Measurements from ENCODE around the gene DAAM1.

DAAM1 gene

GRCh38 chr14:59407246-59408010, 219.0 kb downstream of the DAAM1 start:
- POLR2A ChIA-PET: no interaction called here
- CTCF ChIA-PET: no interaction called here
- DNase-seq (ENCODE audit: extremely low spot score): no peak
- TF ChIP-seq LEF1 (IDR thresholded peaks at IDR 0.05; ENCODE audit: borderline replicate concordance) (no peak), CTBP1 (IDR thresholded peaks at IDR 0.05; ENCODE audit: borderline replicate concordance) (no peak), FOXK2 (IDR thresholded peaks at IDR 0.05) (no peak), HDGF (IDR thresholded peaks at IDR 0.05; ENCODE audit: borderline replicate concordance) (no peak), FOXA1 (IDR thresholded peaks at IDR 0.05) (no peak), L3MBTL2 (conservative IDR thresholded peaks at IDR 0.05) (no peak), SP1 (IDR thresholded peaks at IDR 0.05) (no peak), SUZ12 (IDR thresholded peaks at IDR 0.05) (no peak), BHLHE40 (IDR thresholded peaks at IDR 0.05; ENCODE audit: borderline replicate concordance) (no peak), FOXM1 (IDR thresholded peaks at IDR 0.05; ENCODE audit: borderline replicate concordance) (no peak), ZNF384 (IDR thresholded peaks at IDR 0.05) (no peak), NFRKB (IDR thresholded peaks at IDR 0.05) (no peak), ARNT (IDR thresholded peaks at IDR 0.05) (no peak), ELF4 (IDR thresholded peaks at IDR 0.05) (no peak)
- TF ChIP-seq, protein P1, sequence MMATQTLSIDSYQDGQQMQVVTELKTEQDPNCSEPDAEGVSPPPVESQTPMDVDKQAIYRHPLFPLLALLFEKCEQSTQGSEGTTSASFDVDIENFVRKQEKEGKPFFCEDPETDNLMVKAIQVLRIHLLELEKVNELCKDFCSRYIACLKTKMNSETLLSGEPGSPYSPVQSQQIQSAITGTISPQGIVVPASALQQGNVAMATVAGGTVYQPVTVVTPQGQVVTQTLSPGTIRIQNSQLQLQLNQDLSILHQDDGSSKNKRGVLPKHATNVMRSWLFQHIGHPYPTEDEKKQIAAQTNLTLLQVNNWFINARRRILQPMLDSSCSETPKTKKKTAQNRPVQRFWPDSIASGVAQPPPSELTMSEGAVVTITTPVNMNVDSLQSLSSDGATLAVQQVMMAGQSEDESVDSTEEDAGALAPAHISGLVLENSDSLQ (IDR thresholded peaks at IDR 0.05): no peak

- POLR2A ChIA-PET: no interaction called here
- CTCF ChIA-PET: interaction anchor here (1.0 kb wide), 1 partner anchor 290 kb away, joined by 7 read pairs; no protein-coding TSS in a partner anchor
- TF ChIP-seq HDGF (IDR thresholded peaks at IDR 0.05; ENCODE audit: borderline replicate concordance): no peak
- no peak for TF ChIP-seq FOXA1 (IDR thresholded peaks at IDR 0.05)
- no peak for TF ChIP-seq ELF4 (IDR thresholded peaks at IDR 0.05)
- TF ChIP-seq L3MBTL2 (conservative IDR thresholded peaks at IDR 0.05): no peak
- no peak for TF ChIP-seq ZNF384 (IDR thresholded peaks at IDR 0.05)
- no peak for TF ChIP-seq LEF1 (IDR thresholded peaks at IDR 0.05; ENCODE audit: borderline replicate concordance)
- TF ChIP-seq FOXK2 (IDR thresholded peaks at IDR 0.05): no peak
- TF ChIP-seq ARNT (IDR thresholded peaks at IDR 0.05): no peak
- no peak for TF ChIP-seq SUZ12 (IDR thresholded peaks at IDR 0.05)
- TF ChIP-seq CTBP1 (IDR thresholded peaks at IDR 0.05; ENCODE audit: borderline replicate concordance): no peak
- TF ChIP-seq BHLHE40 (IDR thresholded peaks at IDR 0.05; ENCODE audit: borderline replicate concordance): no peak
- no peak for TF ChIP-seq SP1 (IDR thresholded peaks at IDR 0.05)
- no peak for TF ChIP-seq FOXM1 (IDR thresholded peaks at IDR 0.05; ENCODE audit: borderline replicate concordance)
- TF ChIP-seq TARDBP (IDR thresholded peaks at IDR 0.05): no peak
- DNase-seq (ENCODE audit: extremely low spot score): no peak
These were observed 227.6 kb downstream of the DAAM1 start for GRCh38 chr14:59415836-59416602.

DNA sequence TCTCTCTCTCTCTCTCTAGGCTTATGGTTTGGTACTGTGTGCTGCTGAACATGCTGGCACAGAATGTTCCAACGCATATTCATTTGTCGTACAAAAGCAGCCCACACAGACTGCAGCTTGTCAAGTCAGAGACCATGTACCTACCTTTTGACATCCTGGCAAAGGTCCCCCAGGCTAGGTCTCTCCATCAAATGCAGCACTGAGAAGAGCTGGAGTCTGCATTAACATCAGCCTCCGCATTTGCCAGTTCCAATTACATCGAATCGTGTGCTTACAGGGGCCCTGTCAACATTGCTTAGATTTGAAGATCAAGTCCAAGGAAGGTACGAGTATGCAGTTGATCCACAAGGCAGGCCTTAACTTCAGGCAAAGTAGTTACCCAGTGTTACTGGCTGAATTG, 228.8 kb downstream of the DAAM1 start:
- ChIA-PET CTCF (no interaction called here), POLR2A (no interaction called here)
- DNase-seq (ENCODE audit: extremely low spot score): no peak
- TF ChIP-seq SP1 (IDR thresholded peaks at IDR 0.05) (no peak), SUZ12 (IDR thresholded peaks at IDR 0.05) (no peak), TARDBP (IDR thresholded peaks at IDR 0.05) (no peak), L3MBTL2 (conservative IDR thresholded peaks at IDR 0.05) (no peak), HDGF (IDR thresholded peaks at IDR 0.05; ENCODE audit: borderline replicate concordance) (no peak), CTBP1 (IDR thresholded peaks at IDR 0.05; ENCODE audit: borderline replicate concordance) (no peak), BHLHE40 (IDR thresholded peaks at IDR 0.05; ENCODE audit: borderline replicate concordance) (no peak), FOXA1 (IDR thresholded peaks at IDR 0.05) (no peak), ZNF384 (IDR thresholded peaks at IDR 0.05) (no peak), FOXM1 (IDR thresholded peaks at IDR 0.05; ENCODE audit: borderline replicate concordance) (no peak), ARNT (IDR thresholded peaks at IDR 0.05) (no peak), FOXK2 (IDR thresholded peaks at IDR 0.05) (no peak), ELF4 (IDR thresholded peaks at IDR 0.05) (no peak), LEF1 (IDR thresholded peaks at IDR 0.05; ENCODE audit: borderline replicate concordance) (no peak), NFRKB (IDR thresholded peaks at IDR 0.05) (no peak)
- TF ChIP-seq, protein P1 (IDR thresholded peaks at IDR 0.05): no peak

DNA sequence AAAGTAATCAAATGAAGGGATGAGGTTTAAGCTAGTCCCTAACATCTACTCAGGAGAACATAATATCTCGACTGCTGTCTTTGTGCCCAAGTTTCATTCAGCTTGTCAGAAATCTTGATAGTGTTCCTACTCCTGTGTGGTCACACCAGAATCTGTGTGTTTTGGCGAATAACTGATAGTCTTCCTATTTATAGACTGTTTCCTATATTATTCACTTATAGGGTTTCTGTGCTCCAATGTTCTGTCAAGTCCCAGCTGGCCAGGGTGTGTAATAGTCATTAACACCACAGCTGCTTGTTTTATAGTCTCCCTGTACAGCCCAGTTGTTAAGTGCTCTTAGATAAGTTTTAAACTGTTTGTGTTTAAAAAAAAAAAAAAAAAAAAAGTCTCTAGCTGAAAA, 230.8 kb downstream of the DAAM1 start:
- ChIA-PET CTCF (interaction anchor here (0.6 to 1.0 kb wide), 2 partner anchors 262 to 292 kb away, joined by 3 read pairs; no protein-coding TSS in a partner anchor), POLR2A (interaction anchor here (0.7 kb wide), 1 partner anchor 42 kb away, joined by 3 read pairs; no protein-coding TSS in a partner anchor)
- DNase-seq (ENCODE audit: extremely low spot score): no peak
- no peak for TF ChIP-seq CTBP1 (IDR thresholded peaks at IDR 0.05; ENCODE audit: borderline replicate concordance)
- TF ChIP-seq HDGF (IDR thresholded peaks at IDR 0.05; ENCODE audit: borderline replicate concordance): no peak
- TF ChIP-seq, protein P1 (IDR thresholded peaks at IDR 0.05): no peak
- TF ChIP-seq BHLHE40 (IDR thresholded peaks at IDR 0.05; ENCODE audit: borderline replicate concordance): no peak

All from HEK293T (cell line).